GM19395 (cell line): ENCODE results near the gene DPP3.
"Not testable (repeated sequence)": the region's sequence is repeated elsewhere in the genome, so short reads cannot be mapped to it uniquely, and the experiment has no call there.

Source experiments
- ATAC-seq: cut with Tn5 transposase; IDR thresholded peaks from one replicate; pipeline ENCODE4 v1.9.1; 2021; ENCODE audit warnings: mild to moderate bottlenecking, moderate library complexity; ENCODE audit not compliant: unreplicated experiment

DPP3 gene

DNA sequence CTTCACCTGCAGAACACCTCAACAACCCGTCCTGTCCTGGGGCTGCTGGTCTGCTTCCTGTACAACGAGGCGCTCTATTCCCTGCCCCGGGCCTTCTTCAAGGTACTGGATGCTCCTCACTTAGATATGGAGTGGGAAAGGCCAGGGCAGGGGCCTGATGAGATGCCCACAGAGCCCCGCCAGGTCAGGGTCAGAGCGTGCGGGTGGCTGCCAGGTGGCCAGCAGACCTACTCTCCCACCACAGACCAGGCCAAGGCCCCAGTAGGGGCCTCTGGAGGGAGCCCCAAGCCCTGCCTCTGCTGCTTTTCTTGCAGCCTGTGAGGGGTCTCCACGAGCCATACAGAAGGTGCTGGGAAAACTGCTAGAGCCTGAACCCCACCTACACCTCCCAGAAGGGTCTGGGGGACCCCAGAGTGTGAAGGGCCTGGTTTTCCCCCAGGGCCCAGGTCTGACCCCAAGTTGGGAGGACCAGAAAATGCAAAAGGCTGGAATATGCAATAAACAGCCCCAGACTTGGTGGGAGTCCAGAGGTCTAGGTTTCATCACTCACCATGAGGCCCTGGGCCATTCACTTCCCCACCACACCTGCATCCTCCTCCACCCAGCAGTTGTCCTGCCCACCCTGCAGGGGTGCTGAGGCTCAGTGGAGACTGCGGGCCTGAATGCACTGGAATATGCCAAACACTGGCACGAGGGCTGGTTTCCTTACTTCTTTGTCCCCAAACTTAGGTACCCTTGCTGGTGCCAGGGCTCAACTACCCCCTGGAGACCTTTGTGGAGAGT lies 50.9 kb downstream of the DPP3 start:
- ATAC-seq, result no peak

DNA sequence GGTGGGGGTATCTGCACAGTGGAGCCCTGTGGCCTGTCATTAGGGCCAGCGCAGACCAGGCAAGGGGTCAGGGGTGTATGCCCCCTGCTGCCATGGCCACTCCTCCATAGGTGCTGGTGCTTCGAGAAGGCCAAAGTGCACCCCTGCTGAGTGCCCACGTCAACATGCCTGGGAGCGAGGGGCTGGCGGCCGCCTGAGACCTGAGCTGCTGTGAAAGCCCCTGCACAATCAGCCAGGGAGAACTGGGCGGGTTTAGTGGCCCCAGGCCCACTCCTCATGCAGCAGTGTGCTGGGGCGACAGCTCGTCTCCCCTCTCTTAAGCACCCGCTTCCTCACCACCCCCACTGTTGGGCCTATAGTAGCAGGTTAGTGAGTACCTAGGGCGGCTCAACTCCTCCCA lies 51.6 kb downstream of the DPP3 start:
- ATAC-seq, result no peak

GRCh38 chr11:66532784-66533183 lies 52.5 kb downstream of the DPP3 start:
- no peak for ATAC-seq

DNA sequence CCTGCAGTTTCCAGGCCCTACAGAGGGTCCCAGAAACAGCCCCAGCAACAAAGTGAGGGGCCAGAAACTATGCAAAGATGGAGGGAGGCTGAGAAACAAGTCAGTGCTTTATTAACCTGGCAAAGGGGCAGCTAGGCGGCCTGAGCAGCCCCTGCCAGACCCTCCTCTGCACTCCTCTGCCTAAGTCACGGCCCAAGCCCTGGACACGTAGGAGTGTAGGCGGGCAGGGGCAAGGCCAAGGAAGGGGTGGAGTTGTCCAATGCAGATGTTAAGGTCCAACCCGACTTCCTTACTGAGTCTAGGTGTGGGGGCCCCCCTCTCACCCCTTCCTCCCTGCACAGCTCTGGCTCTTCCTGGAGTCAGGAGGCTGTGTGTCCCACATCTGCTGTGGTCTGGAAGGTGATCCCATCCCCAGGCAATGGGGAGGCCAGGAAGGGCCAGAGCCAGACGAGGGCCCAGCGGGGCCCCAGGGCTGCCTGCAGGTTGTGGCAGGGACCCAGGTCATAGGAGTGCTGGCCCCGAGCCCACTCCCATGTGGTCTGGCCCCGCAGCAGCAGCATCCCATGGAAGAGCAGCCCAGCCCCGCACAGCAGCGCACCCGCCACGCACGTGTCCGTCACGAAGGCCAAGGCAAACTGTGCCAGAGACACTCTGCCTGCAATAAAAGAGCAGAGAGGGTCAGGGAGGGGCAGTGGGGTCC lies 59.1 kb downstream of the DPP3 start:
- ATAC-seq, result no peak

DNA sequence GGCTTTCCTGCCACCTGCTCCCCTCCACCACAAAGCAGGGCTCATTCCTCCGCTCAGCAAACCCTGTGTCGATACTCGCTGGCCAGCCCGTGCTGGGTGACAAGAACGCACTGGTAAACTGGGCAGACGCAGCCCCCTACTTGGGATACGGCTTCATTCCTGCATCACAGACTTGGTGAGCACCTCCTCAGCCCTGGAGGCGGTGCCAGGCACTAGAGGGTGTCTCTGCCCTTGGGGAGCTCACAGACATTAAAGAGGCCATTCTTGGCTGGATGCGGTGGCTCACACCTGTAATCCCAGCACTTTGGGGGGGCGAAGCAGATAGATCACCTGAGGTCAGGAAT lies 59.6 kb downstream of the DPP3 start:
- no peak for ATAC-seq

GRCh38 chr11:66540598-66540997 lies 60.4 kb downstream of the DPP3 start:
- ATAC-seq, result not testable (repeated sequence)

- ATAC-seq, result no peak
Observed at GRCh38 chr11:66541892-66542291, 61.7 kb downstream of the DPP3 start.

- ATAC-seq, result no peak
Observed at GRCh38 chr11:66542362-66542761, 62.1 kb downstream of the DPP3 start.

DNA sequence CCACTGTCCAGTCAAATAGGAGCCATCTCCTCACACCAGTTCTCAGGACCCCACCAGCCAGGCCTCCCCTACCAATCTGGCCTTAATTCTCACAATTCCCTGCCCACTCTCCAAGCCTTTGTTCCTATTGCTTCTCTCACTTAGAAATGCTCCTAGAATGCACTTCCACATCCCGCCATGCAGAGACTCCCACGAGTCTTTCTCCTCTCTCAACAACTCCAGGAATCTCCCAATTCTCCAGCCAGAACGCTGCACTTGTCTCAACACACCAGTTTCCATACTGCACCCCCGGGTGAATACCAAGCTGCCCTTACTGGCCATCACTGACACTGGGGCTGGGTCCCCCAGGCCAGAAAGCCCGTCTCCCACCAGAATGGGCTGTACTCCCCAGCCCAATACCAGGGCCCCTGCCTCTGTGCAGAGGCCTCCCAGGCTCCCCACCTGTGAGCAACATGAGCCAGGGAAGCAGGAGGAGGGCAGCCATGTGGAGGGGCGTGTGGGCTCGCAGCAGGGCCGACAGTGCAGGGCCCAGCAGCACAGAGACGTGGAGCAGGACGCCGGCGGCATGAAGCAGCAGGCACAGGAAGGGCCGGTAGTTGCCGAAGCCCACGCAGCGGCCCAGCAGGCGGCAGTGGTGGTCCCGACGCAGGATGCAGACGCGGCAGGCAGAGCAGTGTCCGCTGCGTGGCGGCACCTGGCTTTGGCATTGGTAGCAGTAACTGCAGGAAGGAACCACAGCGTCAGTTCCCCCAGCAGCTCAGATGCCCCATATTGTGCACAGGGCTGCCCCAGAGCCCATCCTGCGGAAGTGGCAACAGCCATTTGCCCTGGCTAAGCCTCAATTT lies 63.3 kb downstream of the DPP3 start:
- no peak for ATAC-seq

DNA sequence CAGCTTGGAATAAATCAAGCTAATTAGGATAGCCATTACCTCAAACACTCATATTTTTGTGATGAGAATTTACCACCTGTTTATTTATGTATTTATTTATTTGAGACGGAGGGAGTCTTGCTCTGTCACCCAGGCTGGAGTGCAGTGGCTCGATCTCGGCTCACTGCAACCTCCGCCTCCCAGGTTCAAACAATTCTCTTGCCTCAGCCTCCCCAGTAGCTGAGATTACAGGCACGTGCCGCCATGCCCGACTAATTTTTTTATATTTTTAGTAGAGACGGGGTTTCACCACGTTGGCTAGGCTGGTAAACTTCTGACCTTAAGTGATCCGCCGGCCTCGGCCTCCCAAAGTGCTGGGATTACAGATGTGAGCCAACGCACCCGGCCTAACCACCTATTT lies 64.7 kb downstream of the DPP3 start:
- not testable (repeated sequence) for ATAC-seq

GRCh38 chr11:66545701-66546367 lies 65.6 kb downstream of the DPP3 start, which contains the start of gene ZDHHC24:
Gene ZDHHC24, minus strand, starts transcription at chr11:66546048. Its CDS starts 45 bp downstream, at chr11:66546003.
- peak; percentile 87 for ATAC-seq

GRCh38 chr11:66546368-66546965 lies 66.2 kb downstream of the DPP3 start, which contains the start of gene ACTN3:
Gene ACTN3, plus strand, starts transcription at chr11:66546903. Its CDS starts 35 bp downstream, at chr11:66546938.
- no peak for ATAC-seq

- ATAC-seq, result no peak
Observed at GRCh38 chr11:66546966-66547661, 66.9 kb downstream of the DPP3 start.

GRCh38 chr11:66547662-66548009 lies 67.4 kb downstream of the DPP3 start:
- no peak for ATAC-seq

- no peak for ATAC-seq
Observed at GRCh38 chr11:66548041-66548440, 67.8 kb downstream of the DPP3 start.

DNA sequence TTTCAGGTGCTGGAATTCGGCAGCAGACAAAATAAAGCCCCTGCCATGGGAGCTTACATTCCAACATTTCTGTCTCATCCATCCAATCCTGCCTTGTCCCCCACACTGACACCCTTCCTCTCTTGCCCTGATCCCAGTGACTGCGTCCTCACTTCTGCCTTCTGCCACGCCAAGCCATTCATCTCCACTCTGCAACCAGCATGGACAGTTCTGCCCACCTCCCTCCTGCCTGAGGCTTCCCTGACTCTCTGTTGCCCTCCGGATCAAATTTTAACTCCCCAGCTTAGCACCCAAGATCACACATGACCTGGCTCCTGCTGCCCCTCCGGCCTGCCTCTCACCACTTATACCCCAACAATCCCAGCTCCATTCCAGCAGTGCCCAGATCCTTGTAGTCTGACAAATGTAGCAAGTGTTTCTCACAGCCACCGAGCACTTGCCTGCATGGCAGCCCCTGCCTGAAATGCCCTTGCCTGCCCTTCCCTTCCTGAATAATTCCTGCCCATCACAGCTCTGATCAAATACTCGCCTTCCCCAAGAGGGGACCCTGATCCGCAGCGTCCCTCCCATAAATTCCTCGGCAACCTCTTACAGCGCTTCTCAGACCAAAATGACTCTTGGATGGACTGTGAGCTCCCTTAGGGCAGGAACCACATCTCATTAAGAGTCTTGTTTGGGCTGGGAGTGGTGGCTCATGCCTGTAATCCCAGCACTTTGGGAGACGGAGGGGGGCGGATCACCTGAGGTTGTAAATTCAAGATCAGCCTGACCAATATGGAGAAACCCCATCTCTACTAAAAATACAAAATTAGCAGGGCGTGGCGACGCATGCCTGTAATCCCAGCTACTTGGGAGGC lies 68.8 kb downstream of the DPP3 start:
- no peak for ATAC-seq

GRCh38 chr11:66549696-66550095 lies 69.5 kb downstream of the DPP3 start:
- ATAC-seq, result no peak

DNA sequence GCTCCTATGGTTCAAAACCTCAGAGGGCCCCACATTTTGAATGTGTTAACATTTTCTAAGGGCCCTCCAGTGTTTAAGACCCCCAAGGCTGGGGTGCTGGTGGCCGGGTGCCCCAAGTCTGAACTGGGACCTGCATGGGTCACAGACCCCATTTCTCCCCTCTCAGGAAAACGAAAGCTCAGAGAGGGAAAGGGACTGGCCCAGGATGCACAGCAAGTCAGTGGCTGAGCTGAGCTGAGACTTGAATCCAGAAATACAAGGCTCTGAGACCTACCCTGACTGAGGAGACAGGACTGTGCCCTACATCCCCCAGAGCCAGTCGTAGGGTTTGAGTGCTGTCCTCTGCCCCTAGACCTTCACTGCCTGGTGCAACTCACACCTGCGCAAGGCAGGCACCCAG lies 70.7 kb downstream of the DPP3 start:
- no peak for ATAC-seq

- no peak for ATAC-seq
Observed at GRCh38 chr11:66554602-66555001, 74.4 kb downstream of the DPP3 start.
